Measurements from ENCODE around the gene SPATA32.
A peak's percentile ranks its signal among the peaks of the same experiment; 100 is the strongest.

The SPATA32 gene

GRCh38 chr17:45293413-45294211, 31.7 kb upstream of the SPATA32 start:
- DNase-seq = peak; percentile 49

- no peak for DNase-seq
Observed at GRCh38 chr17:45292696-45293412, 31.0 kb upstream of the SPATA32 start.

DNA sequence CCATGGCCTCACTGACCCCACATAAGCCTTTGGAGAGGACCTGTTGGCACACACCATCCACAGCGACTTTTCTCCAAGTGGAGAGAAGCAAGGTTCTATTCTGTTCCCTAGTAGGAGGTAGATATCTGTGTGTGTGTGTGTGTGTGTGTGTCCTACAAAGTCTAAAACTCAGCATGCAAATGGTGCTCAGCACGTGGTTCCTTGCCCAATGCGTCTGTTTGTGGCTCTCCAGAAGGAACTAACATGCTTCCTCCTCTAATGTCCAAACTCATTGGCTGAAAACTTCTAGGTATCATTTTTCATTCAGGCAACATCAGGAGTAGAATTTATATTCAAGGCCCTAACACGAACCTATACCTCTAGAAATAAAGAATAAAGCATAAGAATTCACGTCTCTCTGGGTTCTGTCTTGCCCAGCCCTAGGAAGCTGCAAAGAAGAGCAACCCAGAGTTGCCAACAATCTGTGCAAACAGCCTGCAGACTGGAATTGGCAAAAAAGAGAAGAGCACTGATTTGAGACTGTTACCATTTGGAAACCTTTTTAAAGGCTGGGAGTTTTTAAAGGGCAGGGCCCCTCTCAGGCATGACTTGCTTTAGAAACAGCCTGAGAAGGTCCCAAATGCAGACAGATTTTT, 29.4 kb upstream of the SPATA32 start:
- DNase-seq = no peak

- no peak for DNase-seq
Observed at GRCh38 chr17:45290269-45290765, 28.4 kb upstream of the SPATA32 start.

DNA sequence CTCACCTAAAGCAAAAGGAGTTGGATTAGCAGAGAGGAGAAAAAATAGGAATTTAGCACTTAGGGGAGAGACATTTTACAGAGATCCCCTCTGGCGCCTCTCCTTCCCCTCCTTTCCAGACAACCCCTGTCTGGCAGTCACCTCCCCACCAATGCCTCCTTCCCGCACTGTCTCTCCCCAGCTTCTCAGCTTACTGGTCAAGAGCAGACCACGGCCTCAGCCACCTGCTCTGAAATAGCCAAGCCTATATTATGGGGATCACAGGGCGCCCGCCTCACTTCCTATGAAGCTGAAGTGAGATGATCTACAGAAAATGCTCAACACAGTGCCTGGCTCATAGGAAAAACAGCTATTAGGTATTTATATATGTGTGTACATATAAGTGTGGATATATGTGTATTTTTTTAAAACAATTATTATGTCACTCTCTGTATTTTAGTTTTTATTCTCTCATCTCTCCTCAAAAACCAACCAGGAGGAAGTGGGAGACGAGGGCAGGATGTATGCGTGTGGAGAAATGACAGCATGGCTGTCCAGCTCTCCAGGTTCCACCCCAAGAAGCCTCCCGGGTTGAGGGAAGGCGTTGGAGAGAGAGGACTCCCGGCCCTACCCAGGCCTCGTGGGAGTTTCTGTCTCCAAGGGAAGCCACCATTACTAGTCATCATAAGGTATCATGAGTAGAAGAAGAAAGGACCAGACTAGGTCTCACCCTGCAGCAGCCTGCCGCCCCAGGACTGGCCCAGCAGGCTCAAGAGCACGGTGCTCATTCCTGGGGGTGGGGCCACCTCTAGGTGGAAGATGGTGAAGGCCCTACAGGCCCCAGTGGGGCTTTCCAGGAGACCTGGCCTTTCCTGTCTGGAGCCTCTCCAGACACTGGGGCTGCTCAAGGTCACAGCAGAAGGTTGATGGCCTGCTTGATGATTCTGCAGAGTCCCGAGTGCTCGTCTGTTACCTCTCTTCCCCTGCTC, 27.7 kb upstream of the SPATA32 start:
- no peak for DNase-seq

- no peak for DNase-seq
Observed at GRCh38 chr17:45288825-45289224, 26.9 kb upstream of the SPATA32 start.

- no peak for DNase-seq
Observed at GRCh38 chr17:45287526-45288500, 25.9 kb upstream of the SPATA32 start.

GRCh38 chr17:45286286-45286685, 24.4 kb upstream of the SPATA32 start:
- no peak for DNase-seq

DNA sequence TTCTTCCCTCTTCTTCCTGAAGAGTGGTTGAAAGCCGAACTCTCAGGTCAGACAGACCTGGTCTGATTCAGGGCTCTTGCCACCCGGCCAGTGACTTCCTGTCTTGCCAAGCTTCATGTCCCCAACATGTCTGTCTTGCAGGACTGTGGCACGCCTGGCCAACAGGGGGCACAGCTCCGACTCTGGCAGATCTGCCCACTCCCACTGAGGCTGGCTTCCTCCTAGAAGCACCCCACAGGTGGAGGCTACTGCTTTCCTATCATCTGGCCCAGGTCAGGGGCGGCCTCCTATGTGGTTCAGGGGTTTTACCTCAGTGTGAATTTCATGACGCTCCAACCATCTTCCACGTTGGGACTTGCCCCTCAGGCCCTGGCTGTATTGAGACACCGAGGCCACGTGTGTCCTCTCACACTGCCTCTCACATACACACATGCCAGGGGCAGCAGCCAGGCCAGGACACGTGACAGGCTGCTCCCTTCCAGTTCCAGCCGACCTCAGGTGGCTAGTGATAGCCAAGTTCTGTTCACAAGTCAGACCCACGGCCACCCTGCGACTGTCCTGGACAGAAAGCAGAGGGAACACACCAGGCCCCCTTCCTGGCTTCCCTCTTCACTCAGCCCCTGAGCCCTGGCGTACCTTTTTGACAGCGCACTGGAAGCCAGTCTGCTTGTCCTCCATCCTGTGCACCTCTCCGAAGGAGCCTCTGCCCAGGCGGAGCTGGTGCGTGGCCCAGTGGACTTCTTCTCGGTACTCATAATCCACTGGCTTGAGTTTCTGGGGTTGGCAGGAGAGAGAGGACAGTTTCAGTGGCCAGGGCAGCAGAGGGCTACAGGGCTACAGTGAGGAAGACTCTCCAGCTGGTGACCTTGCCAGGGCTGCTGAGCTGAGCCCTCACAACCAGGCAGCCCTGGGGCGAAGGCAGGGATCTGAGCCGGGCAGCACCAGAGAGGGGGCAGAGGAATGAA, 22.6 kb upstream of the SPATA32 start:
- DNase-seq = peak; percentile 43

DNA sequence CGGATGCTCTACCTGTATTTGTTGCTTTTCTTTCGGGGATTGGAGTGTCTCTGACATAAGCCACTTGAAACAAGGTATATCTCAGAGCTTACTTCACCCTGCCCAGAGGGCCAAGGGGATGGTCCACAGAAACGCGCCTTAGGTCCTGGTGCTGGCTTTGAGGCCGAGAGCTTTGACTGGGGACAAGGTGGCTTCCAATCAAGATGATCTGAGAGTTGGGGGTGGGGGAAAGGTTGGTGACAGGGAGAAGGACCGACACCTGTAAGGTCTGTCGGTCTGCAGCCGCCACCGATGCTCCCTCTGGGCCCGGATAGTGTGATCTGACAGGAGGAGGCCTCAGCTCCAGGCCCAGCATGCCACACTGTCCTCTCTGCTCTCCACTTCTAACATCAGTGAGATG, 21.8 kb upstream of the SPATA32 start:
- DNase-seq = no peak

DNA sequence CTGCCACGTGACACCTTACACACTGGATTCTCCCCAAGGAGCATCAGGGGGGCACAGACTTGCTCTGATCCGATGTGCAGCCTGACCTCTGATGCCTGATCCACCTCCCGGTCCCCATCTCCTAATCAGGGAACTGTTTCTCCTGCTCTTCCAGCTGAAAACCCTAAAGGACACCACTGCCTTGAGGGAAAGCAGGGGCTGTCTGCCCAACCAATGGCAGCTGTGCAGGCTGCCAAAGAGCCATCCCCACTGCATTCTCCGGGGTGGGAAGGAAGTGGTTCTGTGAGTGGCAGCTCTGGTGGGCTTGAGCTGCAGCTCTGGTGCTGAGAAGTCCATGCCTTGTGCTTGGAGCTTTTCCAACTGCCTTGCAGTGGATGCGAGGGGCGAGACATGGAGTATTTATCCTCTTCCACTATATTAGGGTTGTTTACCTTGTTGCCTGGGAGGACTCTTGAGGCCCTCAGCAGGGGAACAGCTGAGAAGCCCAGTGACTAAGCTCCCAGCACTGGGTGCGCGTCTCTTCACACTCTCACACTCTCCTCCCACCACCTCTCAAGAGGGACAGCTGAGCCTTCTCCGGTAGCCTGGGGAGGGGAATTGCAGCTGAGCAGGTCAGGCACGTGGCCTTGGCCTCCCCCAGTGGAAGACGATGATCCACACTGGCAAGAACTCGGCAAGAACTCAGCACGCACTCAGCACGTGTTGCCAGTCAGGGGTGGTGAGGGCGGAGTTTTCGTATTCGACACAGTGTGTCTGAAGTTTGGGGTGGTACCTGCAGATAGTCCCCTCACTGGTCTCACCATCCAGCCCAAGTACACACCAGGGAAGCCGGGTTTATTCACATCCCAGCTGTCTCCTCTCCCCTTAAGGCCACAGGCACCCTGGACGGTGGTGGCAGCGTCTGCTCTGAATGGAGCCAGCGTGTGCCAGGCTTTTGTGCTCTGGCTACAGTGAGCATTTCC, 21.1 kb upstream of the SPATA32 start:
- DNase-seq = no peak

GRCh38 chr17:45279898-45280297, 18.0 kb upstream of the SPATA32 start:
- DNase-seq = no peak

DNA sequence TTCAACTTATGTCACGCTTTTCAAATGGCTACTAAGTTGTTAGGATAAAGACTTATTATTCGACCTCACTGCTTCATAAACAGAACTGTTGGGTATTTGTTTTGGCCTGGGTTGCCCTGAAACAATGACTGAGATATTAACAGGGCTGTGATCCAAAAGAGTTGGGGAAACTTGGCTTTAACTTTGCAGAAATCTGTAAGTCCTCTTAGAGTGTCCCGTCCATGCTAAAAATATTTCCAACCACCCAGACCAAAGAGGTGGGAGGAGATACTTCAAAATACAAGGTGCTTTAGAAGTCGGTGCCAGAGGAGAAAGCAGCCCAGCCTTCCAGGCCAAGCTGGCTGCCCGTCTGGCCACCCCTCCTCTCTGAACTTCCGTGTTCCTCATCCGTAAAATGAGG, 16.1 kb upstream of the SPATA32 start:
- DNase-seq = no peak

GRCh38 chr17:45277216-45277849, 15.4 kb upstream of the SPATA32 start:
- DNase-seq = peak; percentile 91

- no peak for DNase-seq
Observed at GRCh38 chr17:45276031-45276430, 14.1 kb upstream of the SPATA32 start.

DNA sequence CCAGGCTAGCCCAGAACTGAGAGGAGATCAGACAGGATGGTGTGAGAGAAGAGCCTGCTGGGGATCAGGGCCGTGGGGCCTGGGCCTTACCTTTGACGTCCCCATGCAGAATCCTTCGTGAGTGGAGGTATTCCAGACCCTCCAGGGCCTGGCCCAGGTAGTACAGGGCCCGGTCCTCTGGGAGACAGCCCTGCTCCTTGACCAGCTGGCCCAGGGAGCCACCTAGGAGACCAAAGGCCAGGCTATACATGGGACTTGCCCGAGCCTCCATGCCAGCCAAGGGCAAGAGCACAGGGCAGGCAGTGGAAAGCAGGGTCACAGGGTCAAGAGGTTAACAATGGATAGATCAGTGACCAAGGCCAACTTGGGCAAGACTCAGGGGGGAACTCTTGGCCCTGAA, 12.1 kb upstream of the SPATA32 start:
- DNase-seq = no peak

- DNase-seq = no peak
Observed at GRCh38 chr17:45273551-45273957, 11.7 kb upstream of the SPATA32 start.

- DNase-seq = no peak
Observed at GRCh38 chr17:45271603-45272002, 9.7 kb upstream of the SPATA32 start.
